Transverse colon (tissue), 4 donors: ENCODE results near the gene FLACC1.

Experiments
- CTCF ChIP-seq, 5 experiments: fragments of 200-600 bp in 3 of 5; fragments of 450-650 bp in 2 of 5; sonication (generic) in 3 of 5; IDR thresholded peaks; 1 replicate in 2 of 5; 2 replicates in 3 of 5; pipeline ENCODE4 v1.5.1; 2016 to 2017; ENCODE audit warnings: antibody characterized with exemption in 5 of 5, inconsistent platforms in 3 of 5, mild to moderate bottlenecking in 2 of 5, moderate library complexity in 1 of 5
- EP300 ChIP-seq: sonication (generic); formaldehyde crosslinking; IDR thresholded peaks from one replicate; pipeline ENCODE4 v1.6.1; 2017; ENCODE audit warnings: antibody characterized with exemption, low read depth
- POLR2A ChIP-seq: fragments of 450-650 bp; IDR thresholded peaks from one replicate; pipeline ENCODE4 v1.6.1; 2016; ENCODE audit warnings: antibody characterized with exemption, mild to moderate bottlenecking, moderate library complexity
- POLR2AphosphoS5 ChIP-seq, 3 donors: sonication (generic); formaldehyde crosslinking; IDR thresholded peaks; one replicate each; pipeline ENCODE4 v1.6.1; 2016; ENCODE audit warnings: antibody characterized with exemption in 3 of 3

DNA sequence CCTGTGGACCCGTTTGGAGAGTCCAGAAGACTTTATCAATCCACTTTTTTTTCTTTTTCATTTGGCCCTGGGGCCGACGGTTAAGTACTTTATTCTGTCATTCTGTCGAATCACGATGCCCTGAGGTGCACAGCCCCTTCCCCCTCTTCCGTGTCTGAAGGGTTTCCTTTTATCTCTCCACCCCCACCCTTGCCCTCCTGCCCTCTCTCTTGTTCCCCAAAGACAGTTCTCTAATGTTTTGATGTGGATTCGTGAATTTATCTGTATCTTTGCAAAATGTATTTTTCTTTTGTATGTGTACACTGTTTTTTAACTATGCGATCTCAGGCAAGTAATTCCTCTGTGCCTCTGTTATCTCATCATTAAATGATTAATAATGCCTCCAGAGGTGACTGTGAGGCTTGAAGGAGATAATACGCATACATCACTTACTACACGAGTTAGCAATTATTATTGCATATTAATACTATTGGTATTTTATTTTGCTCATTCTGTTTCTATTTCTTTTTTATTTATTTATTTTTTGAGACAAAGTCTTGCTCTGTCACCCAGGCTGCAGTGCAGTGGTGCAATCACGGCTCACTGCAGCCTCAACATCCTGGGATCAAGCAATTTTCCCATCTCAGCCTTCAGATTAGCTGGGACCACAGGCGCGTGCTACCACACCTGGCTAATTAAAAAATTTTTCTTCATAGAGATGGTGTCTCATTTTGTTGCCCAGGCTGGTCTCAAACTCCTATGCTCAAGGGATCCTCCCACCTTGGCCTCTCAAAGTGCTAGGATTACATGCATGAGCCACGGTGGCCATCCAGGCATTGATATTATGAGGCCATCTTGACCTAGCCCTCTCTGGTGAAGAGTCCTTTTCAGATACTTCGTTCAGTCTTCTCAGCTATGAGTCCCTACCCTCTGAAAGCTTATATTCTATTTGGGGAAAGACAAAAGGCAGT, 98.2 kb downstream of the FLACC1 start:
- TF ChIP-seq POLR2A (no peak), CTCF (IDR thresholded peaks at IDR 0.05) (no peak), POLR2AphosphoS5 (IDR thresholded peaks at IDR 0.05) (no peak), EP300 (no peak)
